Measurements from ENCODE around the gene ABHD10. TPM values are rescaled to one million over a fixed set of nuclear protein-coding genes. Genes with fewer than 3 reads are reported as not detected.

The ABHD10 gene
- total and polyA plus RNA-seq, 2 experiments from 2014 or later: 25.6 to 36.2 TPM

DNA sequence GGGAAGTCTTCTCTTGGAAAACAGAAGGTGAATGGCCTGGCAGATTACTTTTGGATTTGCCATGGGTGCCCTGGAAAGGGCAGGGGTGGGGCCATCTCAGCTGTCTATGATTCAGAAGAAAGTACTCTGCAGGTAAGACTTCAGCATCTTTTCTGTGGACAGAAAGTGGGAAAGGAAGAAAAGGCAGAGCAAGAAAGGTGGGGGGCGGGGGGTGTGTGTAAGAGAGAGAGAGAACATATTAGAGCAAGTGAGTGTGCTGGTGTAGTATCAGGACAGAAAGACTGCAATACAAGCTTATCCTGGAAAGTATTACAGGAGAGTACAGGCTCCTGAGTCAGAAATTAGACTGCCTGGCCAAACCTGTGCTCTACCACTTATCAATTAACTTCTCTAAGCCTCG, 25.4 kb downstream of the ABHD10 start:
- Histone ChIP-seq H3K4me1 (ENCODE audit: insufficient read depth) (peaks cover 9% of the 10 kb centered on the region), H3K4me3 (no peak overlapping the region), H3K9me3 (ENCODE audit: low read depth) (no peaks in the 10 kb centered on the region), H3K27me3 (peaks cover 15% of the 10 kb centered on the region), H3K36me3 (replicated peaks; ENCODE audit: insufficient read depth, low read depth) (no peaks in the 10 kb centered on the region), H3K27ac (no peak overlapping the region), H3K4me2 (no peak overlapping the region), H2AFZ (no peak overlapping the region), H4K20me1 (ENCODE audit: insufficient read depth, poor library complexity, severe bottlenecking) (no peaks in the 10 kb centered on the region), H3K79me2 (no peaks in the 10 kb centered on the region), H3K9me2 (replicated peaks; ENCODE audit: insufficient read depth) (no peaks in the 10 kb centered on the region)
- no peak for TF ChIP-seq EZH2phosphoT487 (IDR thresholded peaks at IDR 0.05; ENCODE audit: low read depth, severe bottlenecking, unreplicated experiment)
- TF ChIP-seq EZH2 (IDR thresholded peaks at IDR 0.05; ENCODE audit: borderline replicate concordance): no peak
- TF ChIP-seq CTCF (IDR thresholded peaks at IDR 0.05; ENCODE audit: poor library complexity): no peak
- 66% methylated on average over 2 of the region's 2 CpGs for WGBS (ENCODE audit: low lambda C conversion rate, missing lambda C conversion rate)
- DNase-seq (ENCODE audit: low spot score): no peak

GRCh38 chr3:112004669-112005068, 25.8 kb downstream of the ABHD10 start:
- Histone ChIP-seq H3K4me2 (no peak overlapping the region), H3K79me2 (no peaks in the 10 kb centered on the region), H4K20me1 (ENCODE audit: insufficient read depth, poor library complexity, severe bottlenecking) (no peaks in the 10 kb centered on the region), H3K27me3 (peaks cover 15% of the 10 kb centered on the region), H3K9me2 (replicated peaks; ENCODE audit: insufficient read depth) (no peaks in the 10 kb centered on the region), H2AFZ (no peak overlapping the region), H3K27ac (peak overlapping the region; percentile 13), H3K36me3 (replicated peaks; ENCODE audit: insufficient read depth, low read depth) (no peaks in the 10 kb centered on the region), H3K4me3 (no peak overlapping the region), H3K4me1 (ENCODE audit: insufficient read depth) (peaks cover 9% of the 10 kb centered on the region), H3K9me3 (ENCODE audit: low read depth) (no peaks in the 10 kb centered on the region)
- 87% methylated on average over 2 of the region's 2 CpGs for WGBS (ENCODE audit: low lambda C conversion rate, missing lambda C conversion rate)
- peak; percentile 44 for DNase-seq (ENCODE audit: low spot score)
- TF ChIP-seq EZH2 (IDR thresholded peaks at IDR 0.05; ENCODE audit: borderline replicate concordance) (no peak), EZH2phosphoT487 (IDR thresholded peaks at IDR 0.05; ENCODE audit: low read depth, severe bottlenecking, unreplicated experiment) (no peak), CTCF (IDR thresholded peaks at IDR 0.05; ENCODE audit: poor library complexity) (no peak)

DNA sequence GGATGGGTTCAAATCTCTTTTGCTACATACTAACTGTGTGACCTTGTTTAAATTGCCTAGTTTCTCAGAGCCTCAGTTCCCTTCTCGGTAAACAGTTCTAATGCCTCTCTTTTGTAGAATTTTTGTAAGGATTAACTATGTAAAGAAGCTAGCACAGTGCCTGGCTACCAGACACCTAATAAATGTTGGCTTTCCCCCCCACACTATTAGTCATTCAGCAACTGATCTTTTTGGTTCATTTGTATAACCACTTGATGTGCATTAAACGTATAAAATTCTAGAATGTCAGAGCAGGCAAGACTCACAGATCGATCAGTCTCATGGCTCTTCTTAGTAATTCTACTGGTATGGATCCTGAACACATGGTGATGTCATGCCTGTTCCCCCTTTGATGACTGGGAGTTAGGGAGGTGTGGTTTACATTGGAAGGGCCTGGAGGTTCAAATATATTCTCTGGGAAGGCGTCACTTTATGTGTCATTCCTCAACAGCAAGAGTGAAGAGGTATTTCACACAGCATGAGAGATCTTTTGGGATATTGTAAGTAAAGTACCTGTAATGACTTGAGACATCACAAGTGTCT, 26.4 kb downstream of the ABHD10 start:
- no peak for DNase-seq (ENCODE audit: low spot score)
- no peaks in the 10 kb centered on the region for H4K20me1 ChIP-seq (ENCODE audit: insufficient read depth, poor library complexity, severe bottlenecking)
- TF ChIP-seq CTCF (IDR thresholded peaks at IDR 0.05; ENCODE audit: poor library complexity): no peak
- no peak for TF ChIP-seq EZH2phosphoT487 (IDR thresholded peaks at IDR 0.05; ENCODE audit: low read depth, severe bottlenecking, unreplicated experiment)
- TF ChIP-seq EZH2 (IDR thresholded peaks at IDR 0.05; ENCODE audit: borderline replicate concordance): no peak
- no peaks in the 10 kb centered on the region for H3K79me2 ChIP-seq
- peaks cover 11% of the 10 kb centered on the region for H3K27me3 ChIP-seq
- H3K9me2 ChIP-seq (replicated peaks; ENCODE audit: insufficient read depth): no peaks in the 10 kb centered on the region
- 55% methylated on average over 4 of the region's 4 CpGs for WGBS (ENCODE audit: low lambda C conversion rate, missing lambda C conversion rate)
- H3K36me3 ChIP-seq (replicated peaks; ENCODE audit: insufficient read depth, low read depth): no peaks in the 10 kb centered on the region
- peaks cover 9% of the 10 kb centered on the region for H3K4me1 ChIP-seq (ENCODE audit: insufficient read depth)
- no peak overlapping the region for H2AFZ ChIP-seq
- H3K9me3 ChIP-seq (ENCODE audit: low read depth): no peaks in the 10 kb centered on the region
- no peak overlapping the region for H3K4me3 ChIP-seq
- peak overlapping the region; percentile 13 for H3K27ac ChIP-seq
- H3K4me2 ChIP-seq: no peak overlapping the region

All from hepatocyte (in vitro differentiated cells).